Lung (tissue), 16 donors: ENCODE measurements around the gene PCDHB3. TPM values are rescaled to one million over a fixed set of nuclear protein-coding genes. Genes with fewer than 3 reads are reported as not detected.

Source experiments
- ATAC-seq: fragments of 200-7000 bp; cut with Tn5 transposase; one replicate; pipeline ENCODE4 v1.9.1; 2020; ENCODE audit warnings: moderate number of reproducible peaks; ENCODE audit not compliant: insufficient read depth, low FRiP score
- DNase-seq, 3 donors: peaks; one replicate each; pipeline ENCODE4 v3.0.0-alpha.2; 2013 to 2017
- H3K27ac ChIP-seq, 2 donors: one replicate each; pipeline ENCODE4 v1.5.1; 2013; ENCODE audit warnings: mild to moderate bottlenecking in 2 of 2, moderate library complexity in 2 of 2, control low read depth in 1 of 2, inconsistent platforms in 1 of 2, low read depth in 1 of 2, low read length in 1 of 2
- H3K27me3 ChIP-seq, 3 donors: one replicate each; pipeline ENCODE4 v1.5.1; 2013; ENCODE audit warnings: low read length in 2 of 3; ENCODE audit not compliant: control insufficient read depth in 3 of 3, insufficient read depth in 3 of 3
- H3K36me3 ChIP-seq, 4 donors: one replicate each; pipeline ENCODE4 v1.5.1; 2013; ENCODE audit warnings: low read length in 4 of 4, mild to moderate bottlenecking in 1 of 4, moderate library complexity in 1 of 4; ENCODE audit not compliant: control insufficient read depth in 4 of 4, insufficient read depth in 4 of 4
- H3K4me1 ChIP-seq, 5 donors: one replicate each; pipeline ENCODE4 v1.5.1; 2013; ENCODE audit warnings: low read length in 5 of 5, mild to moderate bottlenecking in 2 of 5, moderate library complexity in 1 of 5; ENCODE audit not compliant: control insufficient read depth in 5 of 5, insufficient read depth in 5 of 5
- H3K4me3 ChIP-seq: one replicate; pipeline ENCODE4 v1.5.1; 2013; ENCODE audit warnings: mild to moderate bottlenecking, control low read depth, moderate library complexity
- H3K9ac ChIP-seq, 2 donors: one replicate each; pipeline ENCODE4 v1.5.1; 2013; ENCODE audit warnings: low read length in 2 of 2, control low read depth in 1 of 2; ENCODE audit not compliant: insufficient read depth in 1 of 2
- H3K9me3 ChIP-seq, 4 donors: one replicate each; pipeline ENCODE4 v1.5.1; 2013; ENCODE audit warnings: low read length in 3 of 4, mild to moderate bottlenecking in 1 of 4, moderate library complexity in 1 of 4; ENCODE audit not compliant: control insufficient read depth in 4 of 4, insufficient read depth in 3 of 4
- WGBS, 2 donors: extraction: QIAGEN DNeasy Blood & Tissue Kit; methylation state at CpG; one replicate each; pipeline ENCODE4 v1.1.7; 2013; 5-methylcytosine and 5-hydroxymethylcytosine counted together
- long read RNA-seq, 5 donors: transcript quantifications; one replicate each; lab custom pipeline, GENCODE V29; 2026
- polyA plus RNA-seq, 2 donors: library from polyadenylated mRNA; stranded (reverse); fragments of 200-250 nt; gene quantifications; one replicate each; pipeline ENCODE4 v1.2.1, GENCODE V29; 2013
- total RNA-seq, 2 donors: library from RNA; depleted of rRNA in 1 of 2; stranded (reverse); fragments of >200 nt in 1 of 2; gene quantifications; one replicate each; pipeline ENCODE4 v1.2.1, GENCODE V29; 2014 to 2021
- TF ChIP-seq, protein P1 (sequence below): IDR thresholded peaks from 2 replicates; pipeline ENCODE4 v1.5.1; 2012; ENCODE audit warnings: mild to moderate bottlenecking; ENCODE audit errors: control extremely low read depth, extremely low read depth
- donor health status: control.
- donor health status: control.
- donor health status: Bipolar disorder and iron deficiency.
- donor health status: healthy.
- donor health status: DM: yes; HTN: yes; CAD: no.

The PCDHB3 gene
- 1 to 10 TPM; 3.0 to 7.8 TPM for total RNA-seq
- under 1 TPM; 0.33 to 0.84 TPM for polyA plus RNA-seq
- long read RNA-seq, donor 1, partial matches to known transcripts, result 0 of 3 reads
- long read RNA-seq, donor 1, other reads (novel, unspliced or antisense), result 0 of 3 reads
- long read RNA-seq, donor 2, partial matches to known transcripts, result 0 of 1 reads
- long read RNA-seq, donor 2, other reads (novel, unspliced or antisense), result 0 of 1 reads
- long read RNA-seq, donor 3, partial matches to known transcripts, result 0 of 1 reads
- long read RNA-seq, donor 3, other reads (novel, unspliced or antisense), result 0 of 1 reads
- long read RNA-seq, donor 4, partial matches to known transcripts, result 0 of 2 reads
- long read RNA-seq, donor 4, other reads (novel, unspliced or antisense), result 0 of 2 reads
- long read RNA-seq, donor 5, transcript PCDHB3-201 (1 exons, 3,355 nt), result major isoform, 6 of 6 reads
- long read RNA-seq, donor 5, partial matches to known transcripts, result 0 of 6 reads
- long read RNA-seq, donor 5, other reads (novel, unspliced or antisense), result 0 of 6 reads

DNA sequence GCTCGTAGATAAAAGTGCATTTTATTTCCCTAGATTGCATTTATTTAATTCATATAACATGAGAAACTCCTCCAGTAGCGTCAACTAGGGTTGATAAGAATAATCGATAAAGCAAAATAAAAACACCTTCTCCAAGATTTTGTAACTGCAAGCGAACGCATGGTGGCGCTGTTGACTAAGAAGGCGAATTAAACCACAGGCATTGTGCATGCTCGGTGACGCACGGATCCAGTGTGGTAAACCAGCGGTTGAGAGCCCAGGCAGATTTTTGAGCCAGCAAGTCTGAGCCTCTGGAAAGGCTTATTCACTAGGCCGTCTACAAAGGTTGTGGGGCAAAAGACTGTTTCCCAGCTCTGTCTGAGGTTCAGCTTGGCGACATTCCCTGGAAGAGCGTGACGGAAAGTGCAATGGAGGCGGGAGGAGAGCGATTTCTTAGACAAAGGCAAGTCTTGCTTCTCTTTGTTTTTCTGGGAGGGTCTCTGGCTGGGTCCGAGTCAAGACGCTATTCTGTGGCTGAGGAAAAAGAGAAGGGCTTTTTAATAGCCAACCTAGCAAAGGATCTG lies at the start of gene PCDHB3:
Gene PCDHB3 (plus strand): TSS at position 231 of the 563 bp plus-strand sequence. CDS start 177 bp downstream, at position 408.
- no peak within 1 kb of the TSS for H3K27ac ChIP-seq
- peaks cover 0 to 2% (median 0%) of the 10 kb centered on the region in 5 donors for H3K4me1 ChIP-seq
- H3K9me3 ChIP-seq, result peaks cover 2 to 36% (median 7%) of the 10 kb centered on the region in 4 donors
- WGBS, 2 donors, result 15 to 20% methylated on average over 19 of the region's 19 CpGs
- no peak within 1 kb of the TSS for H3K9ac ChIP-seq
- no peak within 1 kb of the TSS for H3K4me3 ChIP-seq
- DNase-seq (peak; percentile 44 to 61 (median 55)), ATAC-seq (no peak)
- H3K27me3 ChIP-seq, result peaks cover 0 to 4% (median 1%) of the 10 kb centered on the region in 3 donors
- TF ChIP-seq, protein P1, sequence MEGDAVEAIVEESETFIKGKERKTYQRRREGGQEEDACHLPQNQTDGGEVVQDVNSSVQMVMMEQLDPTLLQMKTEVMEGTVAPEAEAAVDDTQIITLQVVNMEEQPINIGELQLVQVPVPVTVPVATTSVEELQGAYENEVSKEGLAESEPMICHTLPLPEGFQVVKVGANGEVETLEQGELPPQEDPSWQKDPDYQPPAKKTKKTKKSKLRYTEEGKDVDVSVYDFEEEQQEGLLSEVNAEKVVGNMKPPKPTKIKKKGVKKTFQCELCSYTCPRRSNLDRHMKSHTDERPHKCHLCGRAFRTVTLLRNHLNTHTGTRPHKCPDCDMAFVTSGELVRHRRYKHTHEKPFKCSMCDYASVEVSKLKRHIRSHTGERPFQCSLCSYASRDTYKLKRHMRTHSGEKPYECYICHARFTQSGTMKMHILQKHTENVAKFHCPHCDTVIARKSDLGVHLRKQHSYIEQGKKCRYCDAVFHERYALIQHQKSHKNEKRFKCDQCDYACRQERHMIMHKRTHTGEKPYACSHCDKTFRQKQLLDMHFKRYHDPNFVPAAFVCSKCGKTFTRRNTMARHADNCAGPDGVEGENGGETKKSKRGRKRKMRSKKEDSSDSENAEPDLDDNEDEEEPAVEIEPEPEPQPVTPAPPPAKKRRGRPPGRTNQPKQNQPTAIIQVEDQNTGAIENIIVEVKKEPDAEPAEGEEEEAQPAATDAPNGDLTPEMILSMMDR, result no peak
- no peaks in the 10 kb centered on the region for H3K36me3 ChIP-seq

DNA sequence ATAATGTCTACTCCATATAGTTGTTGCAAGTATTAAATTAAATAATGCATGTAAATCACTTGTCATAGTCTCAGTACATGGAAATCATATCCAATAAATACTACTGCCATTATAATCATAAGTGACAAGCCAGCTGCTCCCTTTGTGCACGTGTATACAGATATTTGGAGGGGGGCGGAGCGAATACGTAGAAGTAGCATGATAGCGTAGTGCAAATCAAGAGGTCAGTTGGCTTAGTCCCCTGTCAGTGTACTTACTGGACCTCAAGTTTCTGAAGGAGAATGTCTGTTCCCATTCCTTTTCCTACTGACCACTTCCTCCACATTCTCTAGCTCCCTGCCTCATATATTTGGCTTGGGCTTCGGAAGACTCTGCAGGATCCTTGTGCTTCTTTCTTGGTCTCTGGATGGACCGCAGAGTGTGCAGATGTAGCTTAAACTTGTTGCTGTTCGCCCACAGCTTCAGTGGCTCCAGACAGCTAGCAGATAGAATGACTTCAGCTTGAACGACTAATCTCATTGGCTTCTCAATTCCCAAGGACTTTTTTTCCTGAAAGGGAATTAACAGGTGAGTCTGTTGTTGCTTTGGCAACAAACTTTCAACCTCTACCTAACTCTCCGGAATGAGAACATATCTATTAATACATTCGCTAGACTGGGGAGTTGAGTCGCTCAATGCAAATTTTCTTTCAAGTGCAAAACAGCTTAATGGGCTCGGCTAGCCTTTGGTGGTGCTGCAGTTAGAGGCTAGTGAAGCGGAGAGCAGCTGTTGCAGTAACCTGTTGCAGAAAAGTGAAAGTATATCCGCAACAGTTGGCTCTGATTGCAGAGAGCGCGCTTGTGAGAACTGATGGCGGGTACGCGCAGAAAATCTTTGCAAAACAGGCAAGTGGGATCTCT lies 49.4 kb upstream of the PCDHB3 start, which contains the start of gene PCDHB1:
Gene PCDHB1 (plus strand): TSS at position 753 of the 899 bp plus-strand sequence. CDS start 97 bp downstream, at position 850.
- TF ChIP-seq, protein P1, result no peak
- Histone ChIP-seq H3K36me3 (no peaks in the 10 kb centered on the region), H3K9me3 (peaks cover 0 to 14% (median 1%) of the 10 kb centered on the region in 4 donors), H3K27ac (no peak within 1 kb of the TSS), H3K4me3 (peak within 1 kb of the TSS; percentile 42), H3K9ac (no peak within 1 kb of the TSS), H3K4me1 (peaks cover 0 to 3% (median 0%) of the 10 kb centered on the region in 5 donors), H3K27me3 (peaks cover 3 to 10% (median 5%) of the 10 kb centered on the region in 3 donors)
- ATAC-seq, result peak; percentile 27
- 19 to 22% methylated on average over 20 of the region's 20 CpGs for WGBS, 2 donors
- peak in 2 of 3 donors; percentile 7 to 12 for DNase-seq

DNA sequence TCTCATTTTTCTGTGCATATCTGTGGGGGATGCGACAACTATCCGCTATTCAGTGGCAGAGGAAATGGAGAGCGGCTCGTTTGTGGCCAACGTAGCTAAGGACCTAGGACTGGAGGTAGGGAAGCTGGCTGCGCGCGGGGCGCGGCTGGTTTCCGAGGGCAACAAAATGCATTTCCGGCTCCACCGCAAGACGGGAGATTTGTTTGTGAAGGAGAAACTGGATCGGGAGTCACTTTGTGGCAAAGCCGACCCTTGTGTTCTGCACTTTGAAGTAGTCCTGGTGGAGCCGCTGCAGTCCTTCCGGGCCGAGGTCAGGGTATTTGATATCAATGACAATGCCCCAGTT lies 48.8 kb upstream of the PCDHB3 start:
- DNase-seq (no peak), ATAC-seq (peak; percentile 13)
- peaks cover 0 to 14% (median 1%) of the 10 kb centered on the region in 4 donors for H3K9me3 ChIP-seq
- 7 to 13% methylated on average over 19 of the region's 19 CpGs for WGBS, 2 donors
- no peaks in the 10 kb centered on the region for H3K36me3 ChIP-seq
- H3K27me3 ChIP-seq, result peaks cover 3 to 10% (median 5%) of the 10 kb centered on the region in 3 donors
- H3K4me3 ChIP-seq, result peak overlapping the region; percentile 42
- H3K4me1 ChIP-seq, result peaks cover 0 to 3% (median 0%) of the 10 kb centered on the region in 5 donors
- H3K9ac ChIP-seq, result no peak overlapping the region
- no peak overlapping the region for H3K27ac ChIP-seq
- TF ChIP-seq, protein P1, result no peak
